Upper lobe of left lung (tissue), 4 donors: ENCODE measurements around the gene GRIK4.

Experiments
- CTCF ChIP-seq, 6 experiments: fragments of 450-650 bp in 4 of 6; fragments of 200-600 bp in 2 of 6; sonication (generic) in 2 of 6; IDR thresholded peaks; one replicate each; pipeline ENCODE4 v1.5.1; 2016 to 2019; ENCODE audit warnings: antibody characterized with exemption in 6 of 6
- EP300 ChIP-seq, 4 donors: sonication (generic); formaldehyde crosslinking; IDR thresholded peaks; one replicate each; pipeline ENCODE4 v1.5.1; 2017; ENCODE audit warnings: antibody characterized with exemption in 4 of 4, control low read depth in 2 of 4
- POLR2A ChIP-seq, 4 donors: fragments of 450-650 bp; IDR thresholded peaks; one replicate each; pipeline ENCODE4 v1.5.1; 2016 to 2017; ENCODE audit warnings: antibody characterized with exemption in 4 of 4, mild to moderate bottlenecking in 2 of 4

- TF ChIP-seq CTCF (IDR thresholded peaks at IDR 0.05): no peak
- TF ChIP-seq POLR2A (IDR thresholded peaks at IDR 0.05): no peak
- TF ChIP-seq EP300 (IDR thresholded peaks at IDR 0.05): no peak
These were observed 257.4 kb downstream of the GRIK4 start for GRCh38 chr11:120768949-120769348.
